Fibroblast of skin of left biceps (primary cell): ENCODE measurements around the gene ANKRD44.
A peak's percentile ranks its signal among the peaks of the same experiment; 100 is the strongest.
"Not testable (repeated sequence)": the region's sequence is repeated elsewhere in the genome, so short reads cannot be mapped to it uniquely, and the experiment has no call there.

ENCODE experiments used
- DNase-seq, 2 experiments: peaks; one replicate each; pipeline ENCODE4 v3.0.0-alpha.2; 2013; ENCODE audit warnings: low read depth in 2 of 2

ANKRD44 gene

GRCh38 chr2:197287596-197287932 lies 23.0 kb downstream of the ANKRD44 start:
- DNase-seq: not testable (repeated sequence)

- DNase-seq: peak; percentile 71 to 75
Measured at GRCh38 chr2:197286805-197287595, 23.6 kb downstream of the ANKRD44 start.

GRCh38 chr2:197285361-197285760 lies 25.2 kb downstream of the ANKRD44 start:
- DNase-seq: no peak

GRCh38 chr2:197284956-197285355 lies 25.6 kb downstream of the ANKRD44 start:
- DNase-seq: no peak

GRCh38 chr2:197281421-197281820 lies 29.2 kb downstream of the ANKRD44 start:
- DNase-seq: no peak

- DNase-seq: peak; percentile 59 to 68
Measured at GRCh38 chr2:197280015-197280702, 30.4 kb downstream of the ANKRD44 start.

GRCh38 chr2:197278799-197279763 lies 31.5 kb downstream of the ANKRD44 start:
- DNase-seq: no peak

- no peak for DNase-seq
Measured at GRCh38 chr2:197277794-197278193, 32.8 kb downstream of the ANKRD44 start.

GRCh38 chr2:197276156-197276555 lies 34.4 kb downstream of the ANKRD44 start:
- no peak for DNase-seq

- no peak for DNase-seq
Measured at GRCh38 chr2:197274937-197275336, 35.6 kb downstream of the ANKRD44 start.

- DNase-seq: no peak
Measured at GRCh38 chr2:197274349-197274748, 36.2 kb downstream of the ANKRD44 start.

GRCh38 chr2:197273485-197273884 lies 37.1 kb downstream of the ANKRD44 start:
- no peak for DNase-seq

GRCh38 chr2:197270601-197271000 lies 40.0 kb downstream of the ANKRD44 start:
- DNase-seq: no peak

GRCh38 chr2:197269815-197270214 lies 40.8 kb downstream of the ANKRD44 start:
- no peak for DNase-seq

GRCh38 chr2:197268786-197269584 lies 41.6 kb downstream of the ANKRD44 start:
- no peak for DNase-seq

- DNase-seq: no peak
Measured at GRCh38 chr2:197266477-197266876, 44.1 kb downstream of the ANKRD44 start.

- no peak for DNase-seq
Measured at GRCh38 chr2:197265924-197266323, 44.7 kb downstream of the ANKRD44 start.

- DNase-seq: no peak
Measured at GRCh38 chr2:197265036-197265435, 45.5 kb downstream of the ANKRD44 start.

GRCh38 chr2:197264332-197264731 lies 46.2 kb downstream of the ANKRD44 start:
- DNase-seq: no peak

GRCh38 chr2:197263077-197263476 lies 47.5 kb downstream of the ANKRD44 start:
- no peak for DNase-seq

- DNase-seq: no peak
Measured at GRCh38 chr2:197261808-197262226, 48.8 kb downstream of the ANKRD44 start.
